Neuronal stem cell (in vitro differentiated cells): ENCODE measurements around the gene EHBP1L1.
A peak's percentile ranks its signal among the peaks of the same experiment; 100 is the strongest.

ENCODE experiments used
- DNase-seq: peaks from one replicate; pipeline ENCODE4 v3.0.0-alpha.2; 2013; ENCODE audit warnings: low spot score
- H2AFZ ChIP-seq: one replicate; pipeline ENCODE4 v1.6.1; 2013; ENCODE audit warnings: mild to moderate bottlenecking, low read length, inconsistent platforms
- H2AK5ac ChIP-seq: 2 replicates; pipeline ENCODE4 v1.6.1; 2013; ENCODE audit warnings: low read depth, mild to moderate bottlenecking, inconsistent platforms, low read length, moderate library complexity, mixed read lengths
- H2BK120ac ChIP-seq: 2 replicates; pipeline ENCODE4 v1.6.1; 2013; ENCODE audit warnings: low read depth, mild to moderate bottlenecking, inconsistent platforms, low read length, moderate library complexity, mixed read lengths
- H2BK12ac ChIP-seq: one replicate; pipeline ENCODE4 v1.6.1; 2013; ENCODE audit warnings: low read length, inconsistent platforms
- H2BK15ac ChIP-seq: 2 replicates; pipeline ENCODE4 v1.6.1; 2013; ENCODE audit warnings: mild to moderate bottlenecking, low read length, inconsistent platforms, mixed read lengths
- H2BK5ac ChIP-seq: one replicate; pipeline ENCODE4 v1.6.1; 2013; ENCODE audit warnings: inconsistent platforms, mild to moderate bottlenecking, low read length, moderate library complexity
- H3K14ac ChIP-seq: one replicate; pipeline ENCODE4 v1.6.1; 2013; ENCODE audit warnings: low read length, inconsistent platforms
- H3K18ac ChIP-seq: 2 replicates; pipeline ENCODE4 v1.6.1; 2013; ENCODE audit warnings: low read length, inconsistent platforms
- H3K23ac ChIP-seq: 2 replicates; pipeline ENCODE4 v1.6.1; 2013; ENCODE audit warnings: low read depth, mild to moderate bottlenecking, mixed read lengths, low read length, inconsistent platforms; ENCODE audit not compliant: poor library complexity
- H3K27ac ChIP-seq: replicated peaks from 3 replicates; pipeline ENCODE4 v1.5.1; 2013; ENCODE audit warnings: low read length, inconsistent platforms
- H3K27me3 ChIP-seq, 3 experiments: 2 replicates each; pipeline ENCODE4 v1.6.1; 2013; ENCODE audit warnings: low read length in 3 of 3, mild to moderate bottlenecking in 2 of 3, inconsistent platforms in 1 of 3, low read depth in 1 of 3, mixed read lengths in 1 of 3, moderate library complexity in 1 of 3; ENCODE audit not compliant: control insufficient read depth in 3 of 3, insufficient read depth in 3 of 3
- H3K36me3 ChIP-seq, 2 donors: replicated peaks in 1 of 2; 2 replicates each; pipeline ENCODE4 v1.6.1; 2013; ENCODE audit warnings: low read length in 2 of 2; ENCODE audit not compliant: control insufficient read depth in 2 of 2, insufficient read depth in 2 of 2
- H3K4ac ChIP-seq: 2 replicates; pipeline ENCODE4 v1.6.1; 2013; ENCODE audit warnings: inconsistent platforms, mild to moderate bottlenecking, low read length, moderate library complexity
- H3K4me1 ChIP-seq, 2 donors: 1 replicate in 1 of 2; 2 replicates in 1 of 2; pipeline ENCODE4 v1.6.1; 2013; ENCODE audit warnings: low read length in 2 of 2, low read depth in 1 of 2; ENCODE audit not compliant: control insufficient read depth in 2 of 2, insufficient read depth in 1 of 2
- H3K4me2 ChIP-seq: one replicate; pipeline ENCODE4 v1.6.1; 2013; ENCODE audit warnings: mild to moderate bottlenecking, low read length, inconsistent platforms; ENCODE audit not compliant: insufficient read depth, poor library complexity, severe bottlenecking
- H3K4me3 ChIP-seq, 2 donors: 2 replicates each; pipeline ENCODE4 v1.5.1; 2013; ENCODE audit warnings: low read length in 2 of 2, mild to moderate bottlenecking in 2 of 2, inconsistent platforms in 1 of 2, moderate library complexity in 1 of 2
- H3K79me1 ChIP-seq: one replicate; pipeline ENCODE4 v1.6.1; 2013; ENCODE audit warnings: low read depth, mild to moderate bottlenecking, inconsistent platforms, low read length, moderate library complexity
- H3K9ac ChIP-seq: one replicate; pipeline ENCODE4 v1.6.1; 2013; ENCODE audit warnings: mild to moderate bottlenecking, low read depth, low read length, inconsistent platforms; ENCODE audit not compliant: poor library complexity
- H3K9me3 ChIP-seq, 2 donors: replicated peaks in 1 of 2; 2 replicates each; pipeline versions ENCODE3 to v1.6.1; 2013; ENCODE audit warnings: low read length in 2 of 2, mild to moderate bottlenecking in 2 of 2, inconsistent platforms in 1 of 2, low read depth in 1 of 2, mixed read lengths in 1 of 2, moderate library complexity in 1 of 2; ENCODE audit not compliant: control insufficient read depth in 2 of 2, insufficient read depth in 1 of 2
- H4K8ac ChIP-seq: one replicate; pipeline ENCODE4 v1.6.1; 2013; ENCODE audit warnings: low read depth, mild to moderate bottlenecking, inconsistent platforms, low read length, moderate library complexity
- H4K91ac ChIP-seq: one replicate; pipeline ENCODE4 v1.6.1; 2013; ENCODE audit warnings: low read length, low read depth, mild to moderate bottlenecking, inconsistent platforms; ENCODE audit not compliant: poor library complexity
- WGBS, 2 donors: extraction: QIAGEN DNeasy Blood & Tissue Kit; methylation state at CpG; one replicate each; pipeline ENCODE4 v1.1.7; 2013; ENCODE audit warnings: missing lambda C conversion rate in 2 of 2, mixed read lengths in 1 of 2; ENCODE audit not compliant: insufficient read length in 2 of 2, insufficient replicate concordance in 1 of 2; ENCODE audit errors: extremely low coverage in 2 of 2; 5-methylcytosine and 5-hydroxymethylcytosine counted together

The EHBP1L1 gene

GRCh38 chr11:65586247-65586630 is 10.4 kb downstream of the EHBP1L1 start:
- H3K27ac ChIP-seq = peak overlapping the region; percentile 81
- peak overlapping the region; percentile 48 for H2BK120ac ChIP-seq
- DNase-seq = no peak
- H3K4me3 ChIP-seq = no peak overlapping the region
- peak overlapping the region; percentile 26 for H3K4me2 ChIP-seq
- peaks cover 29 to 54% of the 10 kb centered on the region in 2 donors for H3K4me1 ChIP-seq
- H2BK5ac ChIP-seq = peak overlapping the region; percentile 31
- no peak overlapping the region for H4K91ac ChIP-seq
- H3K23ac ChIP-seq = no peak overlapping the region
- peak overlapping the region; percentile 73 for H3K18ac ChIP-seq
- H2AFZ ChIP-seq = peak overlapping the region; percentile 52
- H3K4ac ChIP-seq = no peak overlapping the region
- no peak overlapping the region for H4K8ac ChIP-seq
- no peaks in the 10 kb centered on the region for H3K36me3 ChIP-seq
- peak overlapping the region; percentile 6 for H2BK15ac ChIP-seq
- peaks cover 0 to 30% (median 0%) of the 10 kb centered on the region in 3 experiments for H3K27me3 ChIP-seq
- H2AK5ac ChIP-seq = peak overlapping the region; percentile 56
- H3K9me3 ChIP-seq = no peaks in the 10 kb centered on the region
- H3K79me1 ChIP-seq = no peaks in the 10 kb centered on the region
- H3K14ac ChIP-seq = no peak overlapping the region
- H3K9ac ChIP-seq = no peak overlapping the region
- H2BK12ac ChIP-seq = peak overlapping the region; percentile 63
- no CpG with 5 or more reads among the region's 4 CpGs for WGBS, 2 donors

- Histone ChIP-seq H3K9me3 (no peaks in the 10 kb centered on the region), H3K27ac (peak overlapping the region; percentile 81), H3K14ac (no peak overlapping the region), H2BK120ac (no peak overlapping the region), H3K23ac (no peak overlapping the region), H2BK15ac (no peak overlapping the region), H3K27me3 (peaks cover 0 to 33% (median 0%) of the 10 kb centered on the region in 3 experiments), H3K18ac (peak overlapping the region; percentile 73), H3K4me1 (peaks cover 30 to 52% of the 10 kb centered on the region in 2 donors), H4K91ac (no peak overlapping the region), H3K4ac (no peak overlapping the region), H3K79me1 (no peaks in the 10 kb centered on the region), H3K4me3 (no peak overlapping the region), H3K36me3 (no peaks in the 10 kb centered on the region), H4K8ac (no peak overlapping the region), H2AFZ (peak overlapping the region; percentile 52), H2AK5ac (peak overlapping the region; percentile 56), H3K9ac (no peak overlapping the region), H2BK5ac (no peak overlapping the region), H2BK12ac (no peak overlapping the region), H3K4me2 (peak overlapping the region; percentile 26)
- WGBS, 2 donors = no CpG with 5 or more reads among the region's 2 CpGs
- peak; percentile 78 for DNase-seq
These were observed 10.8 kb downstream of the EHBP1L1 start for GRCh38 chr11:65586676-65587075.

- H4K91ac ChIP-seq = no peak overlapping the region
- peak overlapping the region; percentile 40 for H2AK5ac ChIP-seq
- peaks cover 34 to 49% of the 10 kb centered on the region in 2 donors for H3K4me1 ChIP-seq
- H2BK120ac ChIP-seq = no peak overlapping the region
- peak overlapping the region; percentile 6 for H3K23ac ChIP-seq
- no peak overlapping the region for H2AFZ ChIP-seq
- no peak overlapping the region for H3K4me3 ChIP-seq
- no peaks in the 10 kb centered on the region for H3K36me3 ChIP-seq
- DNase-seq = no peak
- H3K18ac ChIP-seq = peak overlapping the region; percentile 61
- H3K27ac ChIP-seq = no peak overlapping the region
- H2BK15ac ChIP-seq = peak overlapping the region; percentile 66
- H3K27me3 ChIP-seq = peaks cover 0 to 45% (median 4%) of the 10 kb centered on the region in 3 experiments
- peaks cover 0 to 3% of the 10 kb centered on the region in 2 donors for H3K9me3 ChIP-seq
- no CpG with 5 or more reads among the region's 13 CpGs for WGBS, 2 donors
- no peaks in the 10 kb centered on the region for H3K79me1 ChIP-seq
- no peak overlapping the region for H2BK12ac ChIP-seq
- H3K9ac ChIP-seq = no peak overlapping the region
- no peak overlapping the region for H3K4ac ChIP-seq
- H3K4me2 ChIP-seq = no peak overlapping the region
- H2BK5ac ChIP-seq = peak overlapping the region; percentile 2
- no peak overlapping the region for H4K8ac ChIP-seq
- no peak overlapping the region for H3K14ac ChIP-seq
These were observed 12.6 kb downstream of the EHBP1L1 start for GRCh38 chr11:65588199-65589054.

- peak overlapping the region; percentile 28 for H2BK5ac ChIP-seq
- peaks cover 2% of the 10 kb centered on the region for H3K79me1 ChIP-seq
- H3K18ac ChIP-seq = peak overlapping the region; percentile 53
- H3K27me3 ChIP-seq = peaks cover 0 to 38% (median 6%) of the 10 kb centered on the region in 3 experiments
- peak overlapping the region; percentile 23 for H2AK5ac ChIP-seq
- no peak overlapping the region for H3K4ac ChIP-seq
- no peak overlapping the region for H2BK120ac ChIP-seq
- H4K8ac ChIP-seq = no peak overlapping the region
- no peaks in the 10 kb centered on the region for H3K36me3 ChIP-seq
- H3K23ac ChIP-seq = no peak overlapping the region
- H3K4me1 ChIP-seq = peaks cover 30 to 45% of the 10 kb centered on the region in 2 donors
- H3K9ac ChIP-seq = no peak overlapping the region
- DNase-seq = no peak
- H3K14ac ChIP-seq = no peak overlapping the region
- no peak overlapping the region for H3K4me2 ChIP-seq
- peaks cover 0 to 3% of the 10 kb centered on the region in 2 donors for H3K9me3 ChIP-seq
- peak overlapping the region; percentile 60 for H2BK12ac ChIP-seq
- H4K91ac ChIP-seq = no peak overlapping the region
- H3K4me3 ChIP-seq = no peak overlapping the region
- peak overlapping the region; percentile 46 for H2BK15ac ChIP-seq
- peak overlapping the region; percentile 38 for H3K27ac ChIP-seq
- WGBS, 2 donors = no CpG with 5 or more reads among the region's 9 CpGs
- H2AFZ ChIP-seq = peak overlapping the region; percentile 14
These were observed 13.8 kb downstream of the EHBP1L1 start for GRCh38 chr11:65589444-65590239.
